ENCODE results near the gene DEFB128. TPM values are rescaled to one million over a fixed set of nuclear protein-coding genes. Genes with fewer than 3 reads are reported as not detected.

Gene DEFB128
- total and polyA plus RNA-seq, 11 donors = not detected

- no peak for DNase-seq
Measured at GRCh38 chr20:164618-165017, 24.9 kb downstream of the DEFB128 start.

GRCh38 chr20:157154-157553, 32.4 kb downstream of the DEFB128 start, which contains the start of gene DEFB127:
TSS of gene DEFB127 (plus strand) at chr20:157454. CDS start at chr20:157545, 91 bp downstream.
- TF ChIP-seq POLR2A (IDR thresholded peaks at IDR 0.05) = no peak
- TF ChIP-seq CTCF (IDR thresholded peaks at IDR 0.05) = no peak
- WGBS, 4 donors = 81 to 95% (median 88%) methylated on average over 5 of the region's 5 CpGs
- H3K9me3 ChIP-seq = no peaks in the 10 kb centered on the region
- intact Hi-C loops (cut with DNase I) = no loop called here
- H3K4me1 ChIP-seq = no peaks in the 10 kb centered on the region
- DNase-seq (no peak), ATAC-seq (no peak)
- H3K27me3 ChIP-seq = peaks cover 0 to 15% (median 0%) of the 10 kb centered on the region in 9 donors
- H3K36me3 ChIP-seq = no peaks in the 10 kb centered on the region
- H3K4me3 ChIP-seq = no peak within 1 kb of the TSS
- no peak within 1 kb of the TSS for H3K27ac ChIP-seq

More at GRCh38 chr20:164618-165017, 24.9 kb downstream of the DEFB128 start:
- ATAC-seq = no peak
- no peak overlapping the region for H3K27ac ChIP-seq
- WGBS, 4 donors = 34 to 51% (median 38%) methylated on average over 3 of the region's 3 CpGs
- peaks cover 0 to 4% (median 0%) of the 10 kb centered on the region in 9 donors for H3K27me3 ChIP-seq
- H3K36me3 ChIP-seq = no peaks in the 10 kb centered on the region
- no peaks in the 10 kb centered on the region for H3K9me3 ChIP-seq
- H3K4me1 ChIP-seq = no peaks in the 10 kb centered on the region
- intact Hi-C loops (cut with DNase I) = no loop called here
- no peak overlapping the region for H3K4me3 ChIP-seq
- no peak for TF ChIP-seq CTCF (IDR thresholded peaks at IDR 0.05)
- no peak for TF ChIP-seq POLR2A (IDR thresholded peaks at IDR 0.05)

DNA sequence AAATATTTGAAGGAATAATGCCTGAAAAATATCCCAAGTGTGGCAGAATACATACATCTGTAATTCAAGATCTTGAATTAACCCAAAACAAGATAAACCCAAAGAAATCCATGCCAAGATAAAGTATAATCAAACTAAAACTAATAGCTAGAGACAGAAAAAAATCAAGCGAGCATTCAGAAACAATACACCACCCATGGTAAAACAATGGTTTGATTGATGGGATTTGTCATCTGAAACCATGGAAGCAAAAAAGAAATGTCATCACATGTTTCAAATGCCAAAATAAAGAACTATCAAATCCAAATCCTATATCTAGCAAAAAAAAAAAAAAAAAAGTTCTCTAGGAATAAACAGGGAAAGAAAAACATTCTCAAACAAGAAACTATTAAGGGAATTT, 37.4 kb downstream of the DEFB128 start:
- H3K9me3 ChIP-seq = no peaks in the 10 kb centered on the region
- no peaks in the 10 kb centered on the region for H3K36me3 ChIP-seq
- DNase-seq (no peak), ATAC-seq (no peak)
- no peak overlapping the region for H3K4me3 ChIP-seq
- intact Hi-C loops (cut with DNase I) = no loop called here
- peaks cover 0 to 11% (median 0%) of the 10 kb centered on the region in 9 donors for H3K27me3 ChIP-seq
- TF ChIP-seq POLR2A (IDR thresholded peaks at IDR 0.05) = no peak
- TF ChIP-seq CTCF (IDR thresholded peaks at IDR 0.05) = no peak
- H3K4me1 ChIP-seq = no peaks in the 10 kb centered on the region
- H3K27ac ChIP-seq = no peak overlapping the region
- WGBS, 4 donors = 80 to 89% (median 87%) methylated on average over 1 of the region's 1 CpG

GRCh38 chr20:145877-146276, 43.6 kb downstream of the DEFB128 start:
- DNase-seq (no peak), ATAC-seq (no peak)
- 50 to 79% (median 61%) methylated on average over 2 of the region's 2 CpGs for WGBS, 4 donors
- no peak for TF ChIP-seq POLR2A (IDR thresholded peaks at IDR 0.05)
- TF ChIP-seq CTCF (IDR thresholded peaks at IDR 0.05) = no peak
- Histone ChIP-seq H3K27ac (no peak overlapping the region), H3K27me3 (peaks cover 0 to 21% (median 0%) of the 10 kb centered on the region in 9 donors), H3K4me3 (no peak overlapping the region), H3K9me3 (no peaks in the 10 kb centered on the region), H3K4me1 (no peaks in the 10 kb centered on the region), H3K36me3 (no peaks in the 10 kb centered on the region)
- intact Hi-C loops (cut with DNase I) = no loop called here
